Muscle of leg (tissue), 11 donors: ENCODE measurements around the gene NUDT22. TPM values are rescaled to one million over a fixed set of nuclear protein-coding genes. Genes with fewer than 3 reads are reported as not detected.

Experiments used
- DNase-seq: peaks from one replicate; pipeline ENCODE4 v3.0.0; 2013
- H3K27ac ChIP-seq: one replicate; pipeline ENCODE4 v1.5.1; 2013; ENCODE audit warnings: mild to moderate bottlenecking, low read length, control low read depth
- H3K27me3 ChIP-seq: one replicate; pipeline ENCODE4 v1.6.1; 2013; ENCODE audit warnings: low read length; ENCODE audit not compliant: control insufficient read depth, insufficient read depth
- H3K36me3 ChIP-seq: one replicate; pipeline ENCODE4 v1.6.1; 2013; ENCODE audit warnings: low read length; ENCODE audit not compliant: control insufficient read depth, insufficient read depth
- H3K4me1 ChIP-seq: one replicate; pipeline ENCODE4 v1.6.1; 2013; ENCODE audit warnings: low read length; ENCODE audit not compliant: control insufficient read depth, insufficient read depth
- H3K4me3 ChIP-seq: one replicate; pipeline ENCODE4 v1.5.1; 2013; ENCODE audit warnings: low read length, control low read depth
- H3K9me3 ChIP-seq: replicated peaks from 2 replicates; pipeline ENCODE4 v1.6.1; 2013; ENCODE audit warnings: low read depth, low read length; ENCODE audit not compliant: control insufficient read depth
- WGBS: methylation state at CpG from one replicate; pipeline ENCODE4 v1.1.5; 2013; ENCODE audit warnings: missing lambda C conversion rate; ENCODE audit not compliant: insufficient coverage; 5-methylcytosine and 5-hydroxymethylcytosine counted together
- polyA plus RNA-seq, 8 donors: library from polyadenylated mRNA; unstranded; fragments of 120-200 nt; gene quantifications; one replicate each; pipeline versions ENCODE4 v1.2.1 to v1.2.3, GENCODE V29; 2013; ENCODE audit warnings: inconsistent platforms in 1 of 8, low replicate concordance in 1 of 8; ENCODE audit not compliant: insufficient read length in 8 of 8, insufficient read depth in 1 of 8
- total RNA-seq: library from RNA; stranded (reverse); fragments of 120-200 nt; gene quantifications from one replicate; pipeline ENCODE4 v1.2.4, GENCODE V29; 2013

The NUDT22 gene
- total and polyA plus RNA-seq, 9 donors, result 16.2 to 27.6 (median 21.7) TPM

GRCh38 chr11:64263021-64263946, 37.2 kb downstream of the NUDT22 start:
- WGBS, result 61% methylated on average over 18 of the region's 29 CpGs
- Histone ChIP-seq H3K27me3 (no peaks in the 10 kb centered on the region), H3K4me1 (peaks cover 13% of the 10 kb centered on the region), H3K9me3 (no peaks in the 10 kb centered on the region), H3K27ac (no peak overlapping the region), H3K4me3 (no peak overlapping the region), H3K36me3 (peaks cover 79% of the 10 kb centered on the region)
- DNase-seq, result no peak

- Histone ChIP-seq H3K4me3 (no peak overlapping the region), H3K27ac (no peak overlapping the region), H3K36me3 (peaks cover 72% of the 10 kb centered on the region), H3K27me3 (no peaks in the 10 kb centered on the region), H3K4me1 (peaks cover 19% of the 10 kb centered on the region), H3K9me3 (no peaks in the 10 kb centered on the region)
- WGBS, result 88% methylated on average over 5 of the region's 8 CpGs
- DNase-seq, result no peak
Measured at GRCh38 chr11:64263947-64264317, 37.9 kb downstream of the NUDT22 start.

- DNase-seq, result no peak
- Histone ChIP-seq H3K9me3 (no peaks in the 10 kb centered on the region), H3K4me1 (peaks cover 23% of the 10 kb centered on the region), H3K36me3 (peaks cover 68% of the 10 kb centered on the region), H3K4me3 (no peak overlapping the region), H3K27ac (no peak overlapping the region), H3K27me3 (no peaks in the 10 kb centered on the region)
- 74% methylated on average over 9 of the region's 10 CpGs for whole genome bisulfite sequencing
Measured at GRCh38 chr11:64264371-64264852, 38.3 kb downstream of the NUDT22 start.

GRCh38 chr11:64265176-64266160, 39.4 kb downstream of the NUDT22 start:
- Histone ChIP-seq H3K4me3 (no peak overlapping the region), H3K27me3 (no peaks in the 10 kb centered on the region), H3K9me3 (no peaks in the 10 kb centered on the region), H3K4me1 (peaks cover 23% of the 10 kb centered on the region), H3K27ac (no peak overlapping the region), H3K36me3 (peaks cover 58% of the 10 kb centered on the region)
- 88% methylated on average over 33 of the region's 35 CpGs for WGBS
- DNase-seq, result no peak

- no peak for DNase-seq
- H3K9me3 ChIP-seq, result no peaks in the 10 kb centered on the region
- WGBS, result 77% methylated on average over 13 of the region's 15 CpGs
- no peak overlapping the region for H3K4me3 ChIP-seq
- H3K27me3 ChIP-seq, result no peaks in the 10 kb centered on the region
- peaks cover 52% of the 10 kb centered on the region for H3K36me3 ChIP-seq
- H3K27ac ChIP-seq, result no peak overlapping the region
- H3K4me1 ChIP-seq, result peaks cover 25% of the 10 kb centered on the region
Measured at GRCh38 chr11:64266339-64266738, 40.3 kb downstream of the NUDT22 start.

GRCh38 chr11:64267207-64267945, 41.3 kb downstream of the NUDT22 start:
- H3K27ac ChIP-seq, result peak overlapping the region; percentile 13
- H3K9me3 ChIP-seq, result no peaks in the 10 kb centered on the region
- no peak for DNase-seq
- no peak overlapping the region for H3K4me3 ChIP-seq
- H3K27me3 ChIP-seq, result no peaks in the 10 kb centered on the region
- WGBS, result 83% methylated on average over 14 of the region's 27 CpGs
- peaks cover 45% of the 10 kb centered on the region for H3K36me3 ChIP-seq
- peaks cover 34% of the 10 kb centered on the region for H3K4me1 ChIP-seq

GRCh38 chr11:64268025-64268892, 42.2 kb downstream of the NUDT22 start:
- Histone ChIP-seq H3K4me3 (peak overlapping the region; percentile 80), H3K27ac (peak overlapping the region; percentile 100), H3K4me1 (peaks cover 37% of the 10 kb centered on the region), H3K36me3 (peaks cover 38% of the 10 kb centered on the region), H3K27me3 (no peaks in the 10 kb centered on the region), H3K9me3 (no peaks in the 10 kb centered on the region)
- 64% methylated on average over 20 of the region's 23 CpGs for WGBS
- DNase-seq, result peak; percentile 59

GRCh38 chr11:64268893-64269539, 42.9 kb downstream of the NUDT22 start:
- DNase-seq, result peak; percentile 69
- H3K4me3 ChIP-seq, result peak overlapping the region; percentile 80
- H3K9me3 ChIP-seq, result no peaks in the 10 kb centered on the region
- H3K27ac ChIP-seq, result peak overlapping the region; percentile 100
- peaks cover 39% of the 10 kb centered on the region for H3K36me3 ChIP-seq
- no peaks in the 10 kb centered on the region for H3K27me3 ChIP-seq
- H3K4me1 ChIP-seq, result peaks cover 37% of the 10 kb centered on the region
- WGBS, result under 1% methylated on average over 33 of the region's 34 CpGs
